CD1c-positive myeloid dendritic cell (primary cell): ENCODE data around the gene LRP6.

ENCODE experiments used
- DNase-seq: peaks from one replicate; pipeline ENCODE4 v3.0.0-alpha.2; 2016; ENCODE audit errors: extremely low spot score

The LRP6 gene

DNA sequence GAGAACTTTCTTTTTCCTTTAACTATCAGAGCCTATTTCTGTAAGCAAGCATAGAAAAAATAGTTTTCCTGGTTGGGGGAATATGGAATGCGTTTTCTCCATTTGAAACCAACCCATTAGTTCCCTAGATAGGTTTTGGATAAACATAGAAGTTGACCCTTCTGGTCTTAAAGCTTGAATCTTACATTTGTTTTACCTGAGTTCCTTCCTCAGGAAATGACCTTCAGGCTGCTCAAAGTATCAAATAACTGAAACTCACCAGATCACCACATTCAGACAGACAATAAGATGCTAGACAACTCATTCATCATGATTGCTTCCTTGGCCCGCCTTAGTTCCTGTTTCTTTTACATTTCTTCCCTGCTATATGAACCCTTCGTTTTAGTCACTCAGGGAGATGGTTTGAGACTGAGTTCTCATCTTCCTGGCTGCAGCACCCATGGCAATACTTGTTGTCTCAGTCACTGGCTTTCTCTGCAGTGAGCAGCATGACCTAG is 52.2 kb downstream of the LRP6 start:
- DNase-seq = no peak

DNA sequence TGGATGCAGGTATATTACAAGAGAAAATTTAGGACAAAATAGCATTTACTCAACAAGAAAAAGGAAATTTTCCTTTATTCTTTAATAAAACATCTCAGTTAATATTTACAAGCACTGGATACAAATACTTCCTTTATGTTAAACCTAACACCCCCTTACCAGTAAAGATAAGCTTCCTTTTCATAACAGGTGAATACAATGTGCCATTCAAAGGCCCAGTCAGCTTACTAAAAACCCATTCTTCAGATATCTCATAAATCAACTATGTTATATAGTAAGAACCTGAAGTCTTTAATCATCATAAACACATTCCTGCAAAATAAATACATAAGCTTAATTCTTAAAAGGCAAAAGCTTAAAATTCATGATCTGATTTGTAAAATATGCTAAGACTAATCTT is 52.6 kb downstream of the LRP6 start:
- DNase-seq = no peak

DNA sequence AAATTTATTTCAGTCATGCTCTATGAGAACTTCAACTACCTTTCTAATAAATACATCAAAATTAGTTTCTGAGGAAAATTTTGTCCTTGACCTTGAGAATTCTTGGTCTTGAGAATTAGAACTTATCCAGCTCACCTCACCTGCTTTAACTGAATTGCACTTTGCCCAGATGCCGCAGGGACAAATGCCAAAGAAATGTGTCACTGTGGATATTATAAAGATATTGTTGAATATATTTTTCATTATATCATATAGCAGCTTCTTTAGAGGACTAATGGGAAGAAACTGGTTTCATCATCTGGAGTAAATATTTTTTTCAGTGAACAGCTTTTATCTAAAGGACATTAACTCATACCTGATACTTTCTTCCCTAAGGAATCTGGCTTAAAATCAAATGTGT is 54.1 kb downstream of the LRP6 start:
- no peak for DNase-seq

DNA sequence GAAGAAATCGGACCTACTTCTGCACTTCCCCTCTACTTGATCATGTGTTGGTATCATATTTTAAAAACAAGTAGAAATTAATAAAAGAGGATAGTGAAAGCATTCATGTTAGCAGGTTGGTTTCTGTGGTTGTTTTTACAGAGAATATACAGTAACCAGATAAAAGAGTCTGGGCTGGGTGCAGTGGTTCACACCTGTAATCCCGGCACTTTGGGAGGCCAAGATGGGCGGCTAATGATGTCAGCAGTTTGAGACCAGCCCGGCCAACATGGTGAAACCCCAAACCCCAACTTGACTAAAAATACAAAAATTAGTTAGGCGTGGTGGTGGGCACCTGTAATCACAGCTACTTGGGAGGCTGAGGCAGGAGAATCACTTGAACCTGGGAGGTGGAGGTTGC is 55.9 kb downstream of the LRP6 start:
- no peak for DNase-seq

DNA sequence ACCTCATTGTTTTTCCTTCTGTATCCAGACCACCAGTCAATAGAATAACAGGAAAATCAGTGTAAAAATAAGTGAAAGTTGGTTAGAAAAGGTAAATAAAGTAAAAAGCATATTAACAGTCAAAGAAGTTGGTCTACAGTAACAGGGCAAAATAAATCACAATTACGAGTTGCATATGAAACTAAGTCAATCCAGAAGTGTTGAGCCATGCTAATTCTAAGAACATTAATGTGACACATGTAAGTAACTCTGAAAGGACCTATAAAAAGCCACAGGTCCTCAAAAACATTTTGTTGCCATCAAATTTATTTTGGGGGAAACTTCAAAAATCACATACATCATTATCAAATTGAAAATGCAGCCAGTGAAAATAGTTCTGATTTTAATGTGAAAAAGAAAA is 56.4 kb downstream of the LRP6 start:
- no peak for DNase-seq

DNA sequence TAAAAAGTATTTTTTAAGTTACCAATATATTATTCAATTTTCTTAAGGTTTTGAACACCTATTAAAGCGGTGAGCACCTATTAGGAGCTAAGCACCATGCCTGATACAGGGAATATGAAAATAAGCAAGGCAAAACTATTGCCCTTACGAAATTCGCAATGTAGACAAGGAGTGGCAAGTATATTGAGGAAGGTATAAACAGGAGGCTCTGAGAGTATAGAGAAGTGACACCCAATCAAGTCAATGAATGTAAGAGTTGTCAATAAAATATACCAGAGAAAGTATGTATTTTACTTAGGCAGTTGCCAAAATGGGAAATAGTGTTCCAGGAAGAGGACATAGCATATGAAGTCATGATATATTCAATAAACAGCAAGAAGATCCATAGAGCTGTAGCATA is 57.2 kb downstream of the LRP6 start:
- no peak for DNase-seq

DNA sequence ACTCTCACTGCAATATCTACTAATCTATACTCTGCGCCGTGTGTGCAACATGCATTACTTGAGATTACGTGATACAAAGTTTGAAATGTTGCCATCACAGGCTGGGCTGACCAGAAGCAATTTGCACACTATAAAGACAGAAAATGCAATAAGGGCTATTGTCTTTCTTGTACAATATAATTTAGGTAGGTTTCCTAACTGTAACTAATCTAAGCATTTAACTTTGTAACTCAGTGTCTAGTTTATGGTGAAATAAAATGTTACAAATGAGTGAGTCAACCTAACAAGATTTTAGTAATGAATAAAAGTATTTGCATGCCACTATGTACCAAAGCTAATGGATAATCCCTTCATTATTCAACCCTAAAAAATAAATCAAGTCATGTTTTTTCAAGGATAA is 57.8 kb downstream of the LRP6 start:
- DNase-seq = no peak

DNA sequence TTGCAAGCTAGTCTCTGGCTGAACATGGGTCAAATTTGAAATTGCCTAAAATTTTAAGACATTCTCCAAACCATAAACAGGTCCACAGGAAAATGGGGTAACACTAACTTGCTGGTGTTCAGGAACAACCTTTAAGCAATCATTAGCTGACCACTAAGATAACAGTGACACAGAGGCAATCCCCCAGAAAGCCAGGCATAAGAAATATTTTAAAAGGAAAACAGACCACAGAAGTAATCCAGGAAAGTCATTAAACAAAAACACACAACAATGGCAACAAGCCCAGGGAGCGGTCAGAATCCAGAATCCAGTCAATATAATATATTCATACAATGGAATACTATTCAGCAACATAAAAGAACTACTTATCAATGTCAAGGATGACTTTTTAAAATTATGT is 59.1 kb downstream of the LRP6 start:
- no peak for DNase-seq

DNA sequence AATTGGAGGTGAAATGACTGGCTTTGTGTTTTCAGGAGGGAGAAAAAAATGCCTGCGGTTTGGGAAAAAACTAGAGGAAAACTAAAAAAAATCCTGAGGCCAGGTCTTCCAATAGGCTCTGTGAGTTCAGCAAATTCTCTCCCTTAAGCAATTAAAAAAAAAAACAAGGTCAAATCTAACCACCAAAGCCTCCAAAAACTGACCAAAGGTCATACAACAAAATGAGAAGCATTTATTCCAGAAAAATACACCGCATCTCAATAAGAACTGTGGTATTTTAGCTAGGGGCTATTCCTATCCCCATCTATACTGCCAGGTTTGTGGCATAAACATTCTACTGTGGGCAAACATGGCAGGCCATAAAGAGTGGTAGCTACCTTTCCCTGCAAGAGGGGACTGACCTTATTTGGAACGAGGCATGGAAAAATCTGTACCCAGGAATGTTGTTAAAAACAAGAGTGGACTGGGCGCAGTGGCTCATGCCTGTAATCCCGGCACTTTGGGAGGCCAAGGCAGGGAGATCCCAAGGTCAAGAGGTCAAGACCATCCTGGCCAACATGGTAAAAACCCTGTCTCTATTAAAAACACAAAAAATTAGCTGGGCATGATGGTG is 60.0 kb downstream of the LRP6 start:
- DNase-seq = no peak

DNA sequence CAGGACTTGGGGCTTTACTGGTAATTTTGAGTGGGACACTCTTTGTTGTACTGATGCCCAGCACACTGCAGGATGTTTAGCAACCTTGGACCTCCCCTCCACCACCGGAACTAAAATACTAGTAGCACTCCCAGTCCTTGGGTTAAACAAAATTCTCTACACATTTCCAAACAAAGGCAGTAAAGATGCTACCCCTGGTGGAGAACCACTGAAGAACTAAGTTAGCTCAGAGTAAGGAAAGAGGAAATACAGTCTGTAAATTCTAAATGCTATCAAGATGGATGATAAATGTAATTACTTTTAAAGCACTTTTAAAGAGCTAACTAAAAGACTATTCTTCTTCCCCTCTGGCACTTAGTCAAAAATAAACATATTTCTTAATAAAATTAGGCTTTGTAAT is 64.1 kb downstream of the LRP6 start:
- DNase-seq = no peak

DNA sequence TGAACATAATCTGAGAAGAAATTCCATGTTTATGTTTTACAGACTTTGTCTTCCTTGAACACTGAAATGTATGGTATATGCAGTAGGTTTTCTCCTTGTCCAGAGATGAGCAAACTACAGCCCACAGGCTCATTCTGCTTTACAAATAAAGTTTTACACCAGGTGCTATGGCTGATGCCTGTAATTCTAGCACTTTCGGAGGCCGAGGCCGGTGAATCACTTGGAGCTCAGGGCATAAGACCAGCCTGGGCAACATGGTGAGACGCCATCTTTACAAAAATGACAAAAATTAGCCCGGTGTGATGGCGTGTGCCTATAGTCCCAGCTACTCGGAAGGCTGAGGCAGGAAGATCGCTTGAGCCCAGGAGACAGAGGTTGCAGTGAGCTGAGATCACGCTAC is 64.7 kb downstream of the LRP6 start:
- no peak for DNase-seq

DNA sequence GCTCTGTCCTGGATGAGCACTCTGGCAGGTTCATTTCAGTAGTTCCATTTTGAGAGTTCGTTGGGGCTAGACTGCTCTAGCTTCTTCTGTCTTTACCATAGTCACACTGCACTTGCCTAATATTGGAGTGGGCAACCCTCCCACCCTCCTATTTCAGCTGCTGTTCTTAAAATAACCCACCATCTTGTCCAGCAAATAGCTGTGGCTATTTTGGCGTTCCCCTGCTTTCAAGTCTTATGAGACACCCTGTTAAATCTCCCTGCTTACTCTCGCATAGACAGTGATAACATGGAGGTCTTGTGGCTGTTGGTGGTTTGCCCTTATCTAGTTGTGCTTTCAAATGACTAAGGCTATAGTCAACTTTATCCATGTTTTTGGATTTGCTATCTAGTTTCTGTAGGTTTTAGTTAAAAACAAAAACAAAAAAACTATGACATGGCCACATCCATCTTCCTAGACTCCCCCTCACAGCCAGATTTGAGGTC is 65.5 kb downstream of the LRP6 start:
- no peak for DNase-seq

DNA sequence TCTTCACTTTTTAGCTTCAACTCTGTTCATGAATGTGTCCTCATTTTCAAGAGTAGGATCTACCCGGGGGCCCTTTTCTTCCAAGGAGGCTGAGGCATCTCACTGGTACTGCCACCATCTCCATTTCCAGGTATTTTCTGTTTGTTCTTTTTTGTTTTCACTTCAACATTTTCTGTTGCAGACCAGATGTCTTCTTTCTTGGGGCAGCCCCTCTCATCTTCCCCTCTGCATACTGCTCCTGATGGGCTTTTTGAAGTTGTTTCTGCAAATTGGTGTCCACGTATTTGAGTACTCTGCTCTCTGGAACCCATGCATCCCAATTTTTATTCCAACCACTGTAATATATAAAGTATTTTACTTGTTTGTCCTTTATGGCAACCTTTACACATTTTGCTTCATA is 66.5 kb downstream of the LRP6 start:
- no peak for DNase-seq

DNA sequence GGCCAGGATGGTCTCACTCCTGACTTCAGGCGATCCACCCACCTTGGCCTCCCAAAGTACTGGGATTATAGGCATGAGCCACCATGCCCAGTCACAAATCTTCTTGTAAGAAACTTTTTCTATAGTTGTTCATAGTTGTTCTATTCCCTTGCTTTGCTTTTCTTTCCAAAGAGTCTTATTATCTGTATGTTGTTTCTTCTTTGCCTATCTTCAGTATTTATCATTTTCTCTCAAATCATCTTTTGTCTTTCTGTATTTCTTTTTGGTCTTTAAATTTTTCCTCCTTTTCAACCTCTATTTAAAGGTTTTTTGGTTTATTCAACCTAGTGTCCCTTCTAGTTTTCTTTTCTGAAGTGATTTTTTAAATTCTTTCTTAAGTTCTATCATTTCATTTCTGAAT is 68.7 kb downstream of the LRP6 start:
- no peak for DNase-seq

DNA sequence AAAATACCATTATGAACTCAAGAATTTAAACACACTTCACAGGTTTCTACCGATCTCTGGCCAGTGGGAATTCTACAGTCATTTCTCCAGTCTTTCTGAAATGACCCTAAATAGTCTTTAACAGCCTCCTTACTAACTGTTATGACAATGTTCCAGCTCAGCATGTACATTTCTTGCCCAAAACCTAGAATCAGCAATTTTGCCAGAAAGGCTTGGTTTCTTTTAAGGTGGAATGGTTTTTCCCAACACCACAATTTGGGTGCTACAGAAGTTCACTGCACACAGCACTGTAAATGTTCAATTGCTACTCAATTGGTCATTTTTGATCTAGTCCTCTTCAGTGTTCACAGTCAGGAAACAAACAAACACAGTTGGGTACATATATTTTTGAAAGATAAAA is 69.7 kb downstream of the LRP6 start:
- DNase-seq = no peak

DNA sequence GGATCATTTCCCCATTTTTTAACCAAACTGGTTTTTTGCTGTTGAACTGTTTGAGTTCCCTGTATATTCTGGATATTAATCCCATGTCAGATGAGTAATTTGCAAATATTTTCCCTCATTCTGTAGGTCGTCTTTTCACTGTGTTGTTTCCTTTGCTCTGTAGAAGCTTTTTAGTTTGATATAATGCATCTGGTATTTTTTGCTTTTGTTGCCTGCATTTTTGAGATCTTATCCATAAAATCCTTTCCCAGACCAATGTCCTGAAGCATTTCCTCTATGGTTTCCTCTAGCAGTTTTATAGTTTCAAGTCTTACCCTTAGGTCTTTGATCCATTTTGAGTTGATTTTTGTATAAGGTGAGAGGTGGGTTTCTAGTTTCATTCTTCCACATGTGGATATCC is 71.3 kb downstream of the LRP6 start:
- DNase-seq = no peak

DNA sequence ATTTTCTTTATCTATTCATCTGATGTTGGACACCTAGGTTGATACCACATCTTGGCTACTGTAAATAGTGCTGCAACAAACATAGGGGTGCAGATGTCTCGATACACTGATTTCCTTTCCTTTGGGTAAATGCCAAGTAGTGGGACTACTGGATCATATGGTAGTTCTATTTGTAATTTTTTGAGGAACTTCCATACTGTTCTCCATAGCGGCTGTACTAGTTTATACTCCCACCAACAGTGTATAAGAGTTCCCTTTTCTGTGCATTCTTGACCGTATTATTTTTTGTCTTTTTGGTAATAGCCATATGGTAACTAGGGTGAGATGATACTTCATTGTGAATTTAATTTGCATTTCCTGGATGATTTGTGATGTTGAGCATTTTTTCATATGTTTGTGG is 71.8 kb downstream of the LRP6 start:
- DNase-seq = peak; percentile 22

DNA sequence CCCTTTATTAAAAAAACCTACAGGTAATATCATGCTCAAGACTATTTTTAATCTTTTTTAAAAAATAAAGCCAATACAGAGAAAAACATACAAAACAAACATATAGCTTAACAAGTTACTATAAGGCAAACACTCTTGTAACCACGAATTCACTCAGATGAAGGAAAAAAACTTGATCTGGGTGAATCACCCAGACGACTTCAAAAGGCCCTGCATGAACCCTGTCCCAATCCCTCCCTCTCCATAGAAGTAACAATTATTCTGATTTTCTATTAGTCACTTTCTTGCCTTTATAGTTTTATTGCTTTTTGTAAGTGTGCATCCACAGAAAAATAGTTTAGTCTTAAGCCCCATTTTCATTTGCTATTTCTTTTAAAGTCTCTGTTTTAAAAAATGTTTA is 72.6 kb downstream of the LRP6 start:
- no peak for DNase-seq

DNA sequence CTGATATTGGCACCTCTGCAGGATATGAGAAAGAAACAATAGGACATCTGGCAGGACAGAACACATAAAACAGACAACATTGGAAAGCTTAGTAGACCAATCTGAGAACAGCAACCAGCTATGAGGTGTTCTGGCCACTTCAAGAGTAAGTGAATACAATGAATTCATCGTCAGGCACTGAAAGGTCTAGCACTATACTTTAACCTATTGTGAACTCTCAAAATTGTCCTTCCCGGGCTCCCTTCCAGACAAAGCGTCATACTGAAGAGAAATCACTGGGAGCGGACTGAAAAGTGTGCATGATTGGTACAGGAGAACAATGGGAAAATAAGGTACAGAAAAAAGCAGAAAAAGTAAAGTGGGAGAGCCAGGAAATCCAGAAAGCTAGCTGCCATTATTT is 75.8 kb downstream of the LRP6 start:
- no peak for DNase-seq

DNA sequence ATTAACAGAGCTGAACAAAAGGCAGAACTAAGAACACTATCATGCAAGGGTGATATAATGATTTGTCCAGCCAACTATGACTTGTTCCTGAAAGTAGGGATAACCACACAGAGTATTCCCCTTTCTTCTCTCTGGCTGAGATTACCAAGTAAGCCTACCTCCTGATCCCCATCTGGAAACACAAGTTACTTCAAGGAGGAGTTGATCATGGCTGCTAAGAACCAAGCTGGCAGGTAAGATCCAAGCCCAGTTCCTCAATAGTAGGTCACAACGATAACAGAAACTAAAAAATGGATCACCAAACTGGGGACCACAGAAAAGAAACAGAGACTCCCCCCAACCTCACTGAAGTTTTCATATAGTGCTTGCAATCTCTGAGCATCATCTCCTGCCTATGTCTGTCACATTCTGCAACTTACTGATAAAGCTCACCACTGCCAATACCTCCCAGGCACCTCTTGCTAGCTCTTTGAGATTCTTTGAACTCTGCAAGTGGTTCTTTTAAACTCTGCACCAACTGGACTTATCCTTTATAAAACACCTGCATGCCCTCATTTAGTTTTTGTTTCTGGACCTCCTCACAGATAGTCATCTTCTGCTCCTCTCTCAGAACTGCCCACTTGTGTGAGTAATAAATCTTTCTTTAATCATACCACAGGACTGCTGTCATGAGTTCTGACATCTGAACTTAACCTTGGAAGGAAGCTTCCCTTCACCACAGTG is 76.6 kb downstream of the LRP6 start:
- DNase-seq = no peak

DNA sequence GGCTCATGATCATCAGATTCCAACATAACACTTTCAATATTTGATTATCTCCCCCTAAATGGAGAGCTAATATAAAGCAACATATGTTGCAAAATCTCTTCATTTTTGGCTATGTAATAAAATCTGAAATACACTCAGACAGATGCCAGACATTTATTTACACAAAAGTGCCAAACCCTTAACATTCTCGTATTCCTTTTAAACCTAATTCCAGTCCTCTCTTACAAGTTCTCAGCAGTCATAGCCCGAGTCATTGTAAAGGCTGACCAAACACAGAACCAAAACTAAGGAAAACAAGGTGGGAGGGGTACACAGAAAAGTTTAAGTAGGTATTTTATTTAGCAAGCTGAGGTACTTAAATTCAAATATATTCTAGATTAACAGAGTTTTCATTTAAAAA is 81.4 kb downstream of the LRP6 start:
- no peak for DNase-seq

DNA sequence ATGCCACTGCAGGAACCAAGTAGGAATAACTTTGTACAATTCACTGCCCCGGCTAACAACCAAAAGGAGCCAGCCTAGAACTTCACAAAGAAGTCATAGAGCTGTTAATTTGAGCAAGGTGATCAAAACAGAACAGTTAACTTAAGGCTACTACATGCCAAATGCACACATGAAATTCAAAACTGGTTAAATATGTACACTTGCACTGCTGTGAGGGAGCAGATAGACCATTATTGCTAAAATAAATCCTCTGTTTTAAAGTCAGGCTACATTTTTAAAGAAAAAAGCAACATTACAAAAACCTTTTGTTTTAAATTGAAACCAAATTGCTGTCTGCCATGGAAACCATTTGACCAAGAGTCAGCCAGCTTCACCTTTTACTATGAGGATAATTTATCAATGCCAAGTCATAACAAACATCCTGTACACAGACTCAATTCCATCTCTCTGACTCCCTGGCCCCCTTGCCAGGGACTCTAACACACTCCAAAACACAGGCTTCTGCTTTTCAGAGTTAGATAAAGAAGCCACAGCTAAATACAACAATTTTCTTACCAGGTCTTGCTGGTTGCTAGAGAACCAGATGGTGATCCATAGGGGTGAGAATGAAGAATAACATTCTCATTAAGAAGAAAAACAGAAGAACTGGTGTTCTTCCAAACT is 84.0 kb downstream of the LRP6 start:
- DNase-seq = no peak

DNA sequence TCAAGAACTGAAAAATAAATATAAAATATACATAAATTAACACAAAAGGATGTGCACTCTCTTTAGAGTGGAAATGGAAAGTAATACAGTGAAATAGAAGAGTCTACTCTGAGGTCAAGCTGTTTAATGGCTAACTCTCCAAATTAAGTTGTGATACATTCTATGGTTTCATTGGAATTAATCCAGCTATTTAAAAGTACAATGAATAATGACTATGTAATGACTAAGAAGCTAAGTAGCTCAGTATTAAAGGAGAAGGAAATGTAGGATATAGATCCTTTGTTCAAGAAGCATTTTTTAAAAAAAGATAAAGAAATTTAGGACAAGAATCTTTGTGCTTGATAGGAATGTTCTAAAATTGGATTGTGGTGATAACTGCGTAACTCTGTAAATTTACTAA is 85.3 kb downstream of the LRP6 start:
- DNase-seq = no peak
